Thymus (tissue), 11 donors: ENCODE data around the gene TKT. TPM values are rescaled to one million over a fixed set of nuclear protein-coding genes. Genes with fewer than 3 reads are reported as not detected.

ENCODE experiments used
- DNase-seq, 9 donors: peaks; one replicate each; pipeline ENCODE4 v3.0.0-alpha.2; 2013; ENCODE audit warnings: low spot score in 9 of 9, low read depth in 6 of 9, missing footprints in 1 of 9
- H3K27ac ChIP-seq, 2 donors: one replicate each; pipeline ENCODE4 v1.5.1; 2013; ENCODE audit warnings: control low read depth in 1 of 2, low read depth in 1 of 2, low read length in 1 of 2, mild to moderate bottlenecking in 1 of 2, moderate library complexity in 1 of 2
- H3K27me3 ChIP-seq, 2 donors: one replicate each; pipeline ENCODE4 v1.5.1; 2013; ENCODE audit warnings: low read length in 1 of 2; ENCODE audit not compliant: control insufficient read depth in 2 of 2, insufficient read depth in 1 of 2
- H3K36me3 ChIP-seq, 2 donors: one replicate each; pipeline ENCODE4 v1.5.1; 2013; ENCODE audit warnings: low read length in 1 of 2, mild to moderate bottlenecking in 1 of 2, moderate library complexity in 1 of 2; ENCODE audit not compliant: control insufficient read depth in 2 of 2, insufficient read depth in 2 of 2
- H3K4me1 ChIP-seq, 2 donors: one replicate each; pipeline ENCODE4 v1.5.1; 2013; ENCODE audit warnings: low read length in 2 of 2; ENCODE audit not compliant: control insufficient read depth in 2 of 2, insufficient read depth in 2 of 2
- H3K4me3 ChIP-seq, 2 donors: one replicate each; pipeline ENCODE4 v1.5.1; 2013; ENCODE audit warnings: low read length in 2 of 2, control low read depth in 1 of 2, mild to moderate bottlenecking in 1 of 2
- H3K9me3 ChIP-seq, 2 donors: one replicate each; pipeline ENCODE4 v1.5.1; 2013; ENCODE audit warnings: low read length in 1 of 2, mild to moderate bottlenecking in 1 of 2; ENCODE audit not compliant: control insufficient read depth in 2 of 2, insufficient read depth in 1 of 2
- WGBS: extraction: QIAGEN DNeasy Blood & Tissue Kit; methylation state at CpG from one replicate; pipeline ENCODE4 v1.1.7; 2013; 5-methylcytosine and 5-hydroxymethylcytosine counted together
- polyA plus RNA-seq: library from polyadenylated mRNA; stranded (reverse); fragments of 200-250 nt; gene quantifications from one replicate; pipeline ENCODE4 v1.2.3, GENCODE V29; 2013
- total RNA-seq: library from RNA; stranded (reverse); fragments of 120-200 nt; gene quantifications from one replicate; pipeline ENCODE4 v1.2.4, GENCODE V29; 2013
- donor health status: healthy.

The TKT gene
- total and polyA plus RNA-seq, 2 donors = 90.6 to 179 TPM

GRCh38 chr3:53179580-53179979 is 76.2 kb downstream of the TKT start:
- no peak overlapping the region for H3K4me3 ChIP-seq
- H3K27ac ChIP-seq = no peak overlapping the region
- 96% methylated on average over 20 of the region's 20 CpGs for WGBS
- H3K9me3 ChIP-seq = no peaks in the 10 kb centered on the region
- no peak for DNase-seq
- no peaks in the 10 kb centered on the region for H3K27me3 ChIP-seq
- peaks cover 35 to 36% of the 10 kb centered on the region in 2 donors for H3K36me3 ChIP-seq
- peaks cover 0 to 2% of the 10 kb centered on the region in 2 donors for H3K4me1 ChIP-seq

DNA sequence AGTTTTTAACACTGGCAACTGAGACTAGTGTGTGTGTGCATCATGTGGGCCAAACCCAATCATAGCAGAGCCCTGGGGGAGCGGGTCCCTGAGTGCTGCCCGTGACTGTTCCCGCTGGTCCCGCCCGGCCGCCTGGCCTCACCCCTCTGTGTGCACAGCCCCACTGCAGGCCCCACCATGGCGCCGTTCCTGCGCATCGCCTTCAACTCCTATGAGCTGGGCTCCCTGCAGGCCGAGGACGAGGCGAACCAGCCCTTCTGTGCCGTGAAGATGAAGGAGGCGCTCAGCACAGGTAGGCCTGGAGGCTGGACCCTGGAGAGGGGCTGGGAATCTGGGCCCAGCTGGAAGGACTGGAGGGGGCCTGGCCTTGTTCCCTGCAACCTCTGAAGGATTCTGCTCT is 77.6 kb downstream of the TKT start:
- DNase-seq = no peak
- WGBS = 98% methylated on average over 15 of the region's 15 CpGs
- Histone ChIP-seq H3K9me3 (no peaks in the 10 kb centered on the region), H3K36me3 (peaks cover 29 to 31% of the 10 kb centered on the region in 2 donors), H3K27me3 (no peaks in the 10 kb centered on the region), H3K4me1 (peaks cover 0 to 6% of the 10 kb centered on the region in 2 donors), H3K4me3 (no peak overlapping the region), H3K27ac (no peak overlapping the region)

GRCh38 chr3:53175613-53176540 is 79.9 kb downstream of the TKT start:
- WGBS = 98% methylated on average over 9 of the region's 9 CpGs
- Histone ChIP-seq H3K4me3 (no peak overlapping the region), H3K27me3 (no peaks in the 10 kb centered on the region), H3K36me3 (peaks cover 11 to 17% of the 10 kb centered on the region in 2 donors), H3K4me1 (peaks cover 0 to 30% of the 10 kb centered on the region in 2 donors), H3K27ac (no peak overlapping the region), H3K9me3 (no peaks in the 10 kb centered on the region)
- DNase-seq = no peak

Other genes starting within 250 kb of the TKT start
- 6.4 TPM for gene SFMBT1, start 209.9 kb downstream of the TKT start, total RNA-seq
- 6.2 TPM for gene SFMBT1, start 209.9 kb downstream of the TKT start, polyA plus RNA-seq
- gene RFT1, start 125.6 kb downstream of the TKT start, total RNA-seq = 15.6 TPM
- gene RFT1, start 125.6 kb downstream of the TKT start, polyA plus RNA-seq = 8.0 TPM
- gene PRKCD, start 94.8 kb downstream of the TKT start, total RNA-seq = 2.4 TPM
- 15.3 TPM for gene PRKCD, start 94.8 kb downstream of the TKT start, polyA plus RNA-seq
- gene DCP1A, start 91.5 kb upstream of the TKT start, total RNA-seq = 12.3 TPM
- gene DCP1A, start 91.5 kb upstream of the TKT start, polyA plus RNA-seq = 8.9 TPM
- 0.66 TPM for gene CACNA1D, start 238.6 kb upstream of the TKT start, total RNA-seq
- 0.57 TPM for gene CACNA1D, start 238.6 kb upstream of the TKT start, polyA plus RNA-seq